A673 (cell line): ENCODE results near the gene ZBTB16. TPM values are rescaled to one million over a fixed set of nuclear protein-coding genes. Genes with fewer than 3 reads are reported as not detected.

Experiments used
- BruUV-seq: library from RNA; stranded (reverse); fragments of 400-500 nt; replicated peaks from 2 replicates; lab custom pipeline; 2021; lab: Mats Ljungman, UMichigan
- CTCF ChIA-PET: fragments of 300-600 bp; sonication (Branson Sonifier 250); formaldehyde crosslinking; loops from one replicate; lab custom pipeline; 2022; ENCODE audit warnings: antibody characterized with exemption; lab: Charles Lee
- POLR2A ChIA-PET: fragments of 300-600 bp; sonication (Branson Sonifier 250); formaldehyde crosslinking; loops from one replicate; lab custom pipeline; 2022; ENCODE audit warnings: antibody characterized with exemption; ENCODE audit not compliant: low non-redundant PET; lab: Charles Lee
- DNase-seq: peaks from one replicate; pipeline ENCODE4 v3.0.0-alpha.2; 2015; ENCODE audit warnings: low spot score
- H3K27ac ChIP-seq: fragments of 200-600 bp; sonication (generic); 2 replicates; pipeline ENCODE4 v1.5.1; 2016; ENCODE audit warnings: mixed run types, low read depth, mild to moderate bottlenecking, mixed read lengths, antibody characterized with exemption, low read length; ENCODE audit not compliant: poor library complexity, severe bottlenecking
- H3K27me3 ChIP-seq: fragments of 200-600 bp; sonication (generic); replicated peaks from 2 replicates; pipeline ENCODE4 v1.6.1; 2017; ENCODE audit warnings: mixed run types, low read depth, mild to moderate bottlenecking, mixed read lengths, antibody characterized with exemption, low read length; ENCODE audit not compliant: insufficient read depth, poor library complexity
- H3K36me3 ChIP-seq: fragments of 200-600 bp; sonication (generic); 2 replicates; pipeline ENCODE4 v1.6.1; 2016; ENCODE audit warnings: mixed run types, mild to moderate bottlenecking, mixed read lengths, antibody characterized with exemption, low read length; ENCODE audit not compliant: insufficient read depth, poor library complexity, severe bottlenecking
- H3K4me1 ChIP-seq: fragments of 200-600 bp; sonication (generic); 2 replicates; pipeline ENCODE4 v1.6.1; 2017; ENCODE audit warnings: mixed run types, mild to moderate bottlenecking, mixed read lengths, antibody characterized with exemption, low read length; ENCODE audit not compliant: insufficient read depth, poor library complexity, severe bottlenecking
- H3K4me3 ChIP-seq: fragments of 200-600 bp; sonication (generic); 2 replicates; pipeline ENCODE4 v1.5.1; 2016; ENCODE audit warnings: low read depth, mixed run types, mild to moderate bottlenecking, mixed read lengths, low read length; ENCODE audit not compliant: poor library complexity, severe bottlenecking
- H3K9me3 ChIP-seq: fragments of 200-600 bp; sonication (generic); 2 replicates; pipeline ENCODE4 v1.6.1; 2016; ENCODE audit warnings: mixed run types, low read depth, mild to moderate bottlenecking, mixed read lengths, antibody characterized with exemption, low read length; ENCODE audit not compliant: poor library complexity, severe bottlenecking
- CTCF ChIP-seq: fragments of 300-800, 200-600 bp; sonication (generic); conservative IDR thresholded peaks from 2 replicates; pipeline ENCODE4 v1.5.1; 2017; ENCODE audit warnings: low read depth, mild to moderate bottlenecking, antibody characterized with exemption, low read length, moderate library complexity, mixed read lengths
- EZH2 ChIP-seq: fragments of 200-600 bp; sonication (generic); IDR thresholded peaks from 2 replicates; pipeline ENCODE4 v1.6.1; 2017; ENCODE audit warnings: borderline replicate concordance, low read depth, mild to moderate bottlenecking, mixed read lengths, antibody characterized with exemption, low read length; ENCODE audit not compliant: poor library complexity, severe bottlenecking
- intact Hi-C: fragments of 100-400 bp; cut with micrococcal nuclease; formaldehyde crosslinking; loops from one replicate; pipeline ENCODE4 v1.10.0; 2022; ENCODE audit not compliant: unreplicated experiment
- total RNA-seq: library from RNA; stranded (reverse); gene quantifications from 2 replicates; pipeline ENCODE4 v1.2.3, GENCODE V29; 2021

The ZBTB16 gene
- total RNA-seq, 1 experiment from 2014 or later: 12.0 TPM

- no peak for DNase-seq
- Histone ChIP-seq H3K9me3 (peaks cover 6% of the 10 kb centered on the region), H3K36me3 (peaks cover 6% of the 10 kb centered on the region), H3K4me1 (peaks cover 7% of the 10 kb centered on the region), H3K27me3 (no peaks in the 10 kb centered on the region), H3K4me3 (no peak overlapping the region), H3K27ac (no peak overlapping the region)
- intact Hi-C loops: no loop called here
- TF ChIP-seq CTCF (no peak), EZH2 (no peak)
- POLR2A ChIA-PET: no interaction called here
- BruUV-seq: no TSS peak
- CTCF ChIA-PET: no interaction called here
Measured at GRCh38 chr11:114194702-114195101, 135.2 kb downstream of the ZBTB16 start.

- BruUV-seq: no TSS peak
- CTCF ChIA-PET: interaction anchor here (1.0 kb wide), 1 partner anchor 121 kb away, joined by 4 read pairs; no protein-coding TSS in a partner anchor
- Histone ChIP-seq H3K27ac (no peak overlapping the region), H3K9me3 (peaks cover 6% of the 10 kb centered on the region), H3K4me3 (no peak overlapping the region), H3K27me3 (no peaks in the 10 kb centered on the region), H3K4me1 (peaks cover 7% of the 10 kb centered on the region), H3K36me3 (peaks cover 6% of the 10 kb centered on the region)
- intact Hi-C loops: no loop called here
- no peak for DNase-seq
- POLR2A ChIA-PET: no interaction called here
- TF ChIP-seq CTCF (no peak), EZH2 (no peak)
Measured at GRCh38 chr11:114195151-114195550, 135.6 kb downstream of the ZBTB16 start.

GRCh38 chr11:114195981-114196731, 136.6 kb downstream of the ZBTB16 start:
- no peak overlapping the region for H3K4me3 ChIP-seq
- H3K27me3 ChIP-seq: no peaks in the 10 kb centered on the region
- H3K36me3 ChIP-seq: no peaks in the 10 kb centered on the region
- BruUV-seq: no TSS peak
- CTCF ChIA-PET: interaction anchor here (1.0 kb wide), 1 partner anchor 122 kb away, joined by 4 read pairs; no protein-coding TSS in a partner anchor
- H3K4me1 ChIP-seq: peaks cover 7% of the 10 kb centered on the region
- no peak for DNase-seq
- intact Hi-C loops: no loop called here
- H3K27ac ChIP-seq: no peak overlapping the region
- TF ChIP-seq EZH2 (no peak), CTCF (0 out of 2 replicates have a peak, but pooled peaks have one; percentile 21)
- POLR2A ChIA-PET: no interaction called here
- H3K9me3 ChIP-seq: no peaks in the 10 kb centered on the region
